Measurements from ENCODE around the gene CPT2. TPM values are rescaled to one million over a fixed set of nuclear protein-coding genes. Genes with fewer than 3 reads are reported as not detected.

Gene CPT2
- total and polyA plus RNA-seq, 9 of the 15 experiments (the other 6 are each of a cell fraction or from before 2014, with no cell fraction given): 7.6 to 25.1 (median 16.8) TPM

GRCh38 chr1:53220171-53220961, 23.7 kb downstream of the CPT2 start, which contains the start of gene CZIB (continued):
- peak; percentile 51; the same call in 1 of the 2 replicates for TF ChIP-seq ATF4 (CRISPR knock-in tag; IDR thresholded peaks at IDR 0.05)
- TF ChIP-seq ZBTB26 (CRISPR knock-in tag; IDR thresholded peaks at IDR 0.05): 0 out of 2 replicates have a peak, but pooled peaks have one; percentile 8
- no peak for TF ChIP-seq NELFE (IDR thresholded peaks at IDR 0.05; ENCODE audit: insufficient read depth, insufficient read length)
- TF ChIP-seq BHLHE40 (IDR thresholded peaks at IDR 0.05; ENCODE audit: low read length): peak; percentile 18
- TF ChIP-seq TEAD4 (IDR thresholded peaks at IDR 0.05; ENCODE audit: low read length): peak; percentile 55
- TF ChIP-seq TEAD4 (CRISPR knock-in tag; IDR thresholded peaks at IDR 0.05; ENCODE audit: borderline replicate concordance): no peak
- TF ChIP-seq RB1 (IDR thresholded peaks at IDR 0.05; ENCODE audit: low read depth): peak; percentile 65; the same call in 1 of the 2 replicates
- no peak for TF ChIP-seq PRMT5 (CRISPR knock-in tag; IDR thresholded peaks at IDR 0.05)
- TF ChIP-seq HEY1 (CRISPR knock-in tag; IDR thresholded peaks at IDR 0.05; ENCODE audit: borderline replicate concordance): no peak
- TF ChIP-seq NCOA2 (IDR thresholded peaks at IDR 0.05; ENCODE audit: partially characterized antibody in 2 of 2): no peak
- TF ChIP-seq CC2D1A (IDR thresholded peaks at IDR 0.05): no peak
- peak; percentile 80; the same call in 1 of the 2 replicates for TF ChIP-seq TOE1 (IDR thresholded peaks at IDR 0.05; ENCODE audit: borderline replicate concordance)
- no peak; the same call in 1 of the 2 replicates for TF ChIP-seq TOE1 (CRISPR knock-in tag; IDR thresholded peaks at IDR 0.05; ENCODE audit: borderline replicate concordance, low read depth)
- TF ChIP-seq ZC3H8 (IDR thresholded peaks at IDR 0.05): no peak
- 0 out of 2 replicates have a peak, but pooled peaks have one; percentile 69 for TF ChIP-seq NR3C1 (CRISPR knock-in tag; IDR thresholded peaks at IDR 0.05)
- no peak for TF ChIP-seq ZNF830 (CRISPR knock-in tag; IDR thresholded peaks at IDR 0.05)
- no peak for TF ChIP-seq MEF2A (IDR thresholded peaks at IDR 0.05; ENCODE audit: control insufficient read depth, low read depth, low read length)
- no peak for TF ChIP-seq ZNF717 (CRISPR knock-in tag; IDR thresholded peaks at IDR 0.05)
- no peak for TF ChIP-seq RBM14 (IDR thresholded peaks at IDR 0.05; ENCODE audit: borderline replicate concordance, insufficient read depth, low read depth, low read length)
- peak in 1 of 2 experiments; percentile 66; a peak in 1 of 3 replicates for TF ChIP-seq CBX3 (IDR thresholded peaks at IDR 0.05; ENCODE audit: borderline replicate concordance in 1 of 2, low read length in 2 of 2)
- TF ChIP-seq MAFG (tag; conservative IDR thresholded peaks at IDR 0.05): no peak
- no peak for TF ChIP-seq ARNT (IDR thresholded peaks at IDR 0.05)
- TF ChIP-seq ZNF184 (CRISPR knock-in tag; IDR thresholded peaks at IDR 0.05): no peak
- TF ChIP-seq TEAD1 (CRISPR knock-in tag; IDR thresholded peaks at IDR 0.05): peak; percentile 79 to 89; a peak in 2 of 4 replicates
- TF ChIP-seq ETV5 (CRISPR knock-in tag; IDR thresholded peaks at IDR 0.05; ENCODE audit: low read depth): peak; percentile 97
- no peak for TF ChIP-seq SETDB1 (IDR thresholded peaks at IDR 0.05; ENCODE audit: low read length)
- TF ChIP-seq NR2F6 (CRISPR knock-in tag; IDR thresholded peaks at IDR 0.05): no peak
- TF ChIP-seq MAFF (IDR thresholded peaks at IDR 0.05; ENCODE audit: low read length): no peak
- TF ChIP-seq TCF15 (CRISPR knock-in tag; IDR thresholded peaks at IDR 0.05): no peak
- no peak for TF ChIP-seq HMG20B (CRISPR knock-in tag; IDR thresholded peaks at IDR 0.05)
